Skeletal muscle cell (primary cell): Measurements from ENCODE around the gene TMEM132C.

Experiments
- DNase-seq: peaks from one replicate; pipeline ENCODE4 v3.0.0-alpha.2; 2010; ENCODE audit warnings: low read depth
- H3K4me3 ChIP-seq: 2 replicates; pipeline ENCODE4 v1.5.1; 2011; ENCODE audit warnings: low read depth, mild to moderate bottlenecking, control low read depth, low read length, moderate library complexity

The TMEM132C gene

GRCh38 chr12:128712622-128713021, 445.7 kb downstream of the TMEM132C start:
- H3K4me3 ChIP-seq: no peak overlapping the region
- no peak for DNase-seq

- no peak overlapping the region for H3K4me3 ChIP-seq
- DNase-seq: no peak
Measured at GRCh38 chr12:128715485-128715884, 448.5 kb downstream of the TMEM132C start.

GRCh38 chr12:128724468-128725046, 457.6 kb downstream of the TMEM132C start:
- DNase-seq: no peak
- no peak overlapping the region for H3K4me3 ChIP-seq

GRCh38 chr12:128726886-128727285, 459.9 kb downstream of the TMEM132C start:
- DNase-seq: no peak
- no peak overlapping the region for H3K4me3 ChIP-seq

GRCh38 chr12:128727461-128727860, 460.5 kb downstream of the TMEM132C start:
- H3K4me3 ChIP-seq: no peak overlapping the region
- DNase-seq: no peak

GRCh38 chr12:128727999-128728398, 461.0 kb downstream of the TMEM132C start:
- H3K4me3 ChIP-seq: no peak overlapping the region
- DNase-seq: no peak

GRCh38 chr12:128729628-128730121, 462.7 kb downstream of the TMEM132C start:
- DNase-seq: no peak
- H3K4me3 ChIP-seq: no peak overlapping the region

- DNase-seq: no peak
- no peak overlapping the region for H3K4me3 ChIP-seq
Measured at GRCh38 chr12:128734371-128734770, 467.4 kb downstream of the TMEM132C start.

GRCh38 chr12:128737292-128737966, 470.5 kb downstream of the TMEM132C start:
- no peak for DNase-seq
- no peak overlapping the region for H3K4me3 ChIP-seq

GRCh38 chr12:128743916-128744315, 476.9 kb downstream of the TMEM132C start:
- DNase-seq: no peak
- no peak overlapping the region for H3K4me3 ChIP-seq

GRCh38 chr12:128745772-128746689, 479.1 kb downstream of the TMEM132C start:
- H3K4me3 ChIP-seq: no peak overlapping the region
- DNase-seq: no peak

GRCh38 chr12:128747441-128747840, 480.5 kb downstream of the TMEM132C start:
- DNase-seq: no peak
- no peak overlapping the region for H3K4me3 ChIP-seq

GRCh38 chr12:128752386-128752785, 485.4 kb downstream of the TMEM132C start:
- H3K4me3 ChIP-seq: no peak overlapping the region

GRCh38 chr12:128753438-128753837, 486.5 kb downstream of the TMEM132C start:
- no peak overlapping the region for H3K4me3 ChIP-seq
- no peak for DNase-seq

More at GRCh38 chr12:128752386-128752785, 485.4 kb downstream of the TMEM132C start:
- DNase-seq: no peak

- no peak for DNase-seq
- H3K4me3 ChIP-seq: no peak overlapping the region
Measured at GRCh38 chr12:128754275-128754674, 487.3 kb downstream of the TMEM132C start.

- H3K4me3 ChIP-seq: no peak overlapping the region
- no peak for DNase-seq
Measured at GRCh38 chr12:128755566-128755965, 488.6 kb downstream of the TMEM132C start.
